Liver (tissue), 9 donors: ENCODE results near the gene RNU7-1. TPM values are rescaled to one million over a fixed set of nuclear protein-coding genes. Genes with fewer than 3 reads are reported as not detected.

Source experiments
- DNase-seq: peaks from one replicate; pipeline ENCODE4 v3.0.0-alpha.2; 2017; ENCODE audit warnings: low spot score
- H3K27ac ChIP-seq, 2 donors: one replicate each; pipeline ENCODE4 v1.7.0; 2013; ENCODE audit warnings: inconsistent platforms in 2 of 2, low read length in 2 of 2, control low read depth in 1 of 2, low read depth in 1 of 2, mild to moderate bottlenecking in 1 of 2
- H3K27me3 ChIP-seq, 4 donors: one replicate each; pipeline versions ENCODE4 v1.6.1 to v1.7.0; 2013; ENCODE audit warnings: low read length in 3 of 4, inconsistent platforms in 1 of 4, mild to moderate bottlenecking in 1 of 4, moderate library complexity in 1 of 4; ENCODE audit not compliant: control insufficient read depth in 4 of 4, insufficient read depth in 4 of 4
- H3K36me3 ChIP-seq, 4 donors: one replicate each; pipeline versions ENCODE4 v1.6.1 to v1.7.0; 2013; ENCODE audit warnings: low read length in 3 of 4, mild to moderate bottlenecking in 3 of 4, low read depth in 1 of 4, moderate library complexity in 1 of 4; ENCODE audit not compliant: control insufficient read depth in 4 of 4, insufficient read depth in 3 of 4
- H3K4me1 ChIP-seq, 4 donors: one replicate each; pipeline versions ENCODE4 v1.6.1 to v1.7.0; 2013; ENCODE audit warnings: low read length in 3 of 4, mild to moderate bottlenecking in 3 of 4, moderate library complexity in 1 of 4; ENCODE audit not compliant: control insufficient read depth in 4 of 4, insufficient read depth in 4 of 4
- H3K4me3 ChIP-seq, 3 donors: one replicate each; pipeline versions ENCODE4 v1.6.1 to v1.7.0; 2013; ENCODE audit warnings: low read length in 3 of 3, control low read depth in 1 of 3, low read depth in 1 of 3, mild to moderate bottlenecking in 1 of 3
- H3K9ac ChIP-seq, 2 donors: one replicate each; pipeline ENCODE4 v1.7.0; 2013; ENCODE audit warnings: low read length in 2 of 2, mild to moderate bottlenecking in 2 of 2, moderate library complexity in 2 of 2, control low read depth in 1 of 2, low read depth in 1 of 2
- H3K9me3 ChIP-seq, 4 donors: one replicate each; pipeline versions ENCODE4 v1.6.1 to v1.7.0; 2013; ENCODE audit warnings: low read length in 3 of 4; ENCODE audit not compliant: control insufficient read depth in 4 of 4
- ATF3 ChIP-seq: IDR thresholded peaks from 2 replicates; pipeline ENCODE4 v1.6.1; 2016; ENCODE audit warnings: antibody characterized with exemption
- CTCF ChIP-seq: fragments of 150-350 bp; IDR thresholded peaks from 2 replicates; pipeline ENCODE4 v1.5.1; 2017; ENCODE audit warnings: improper control_type of control experiment, low read depth, low read length; ENCODE audit not compliant: missing input control
- EGR1 ChIP-seq, 2 donors: IDR thresholded peaks; 2 replicates each; pipeline ENCODE4 v1.6.1; 2016 to 2018; ENCODE audit warnings: antibody characterized with exemption in 2 of 2, low read depth in 2 of 2
- FOXA1 ChIP-seq: IDR thresholded peaks from 2 replicates; pipeline ENCODE4 v1.6.1; 2016; ENCODE audit warnings: antibody characterized with exemption
- GABPA ChIP-seq, 2 donors: IDR thresholded peaks in 1 of 2; conservative IDR thresholded peaks in 1 of 2; 2 replicates each; pipeline ENCODE4 v1.6.1; 2016; ENCODE audit warnings: antibody characterized with exemption in 2 of 2, mild to moderate bottlenecking in 1 of 2, moderate library complexity in 1 of 2
- HNF4A ChIP-seq, 2 donors: conservative IDR thresholded peaks; 2 replicates each; pipeline ENCODE4 v1.6.1; 2016; ENCODE audit warnings: antibody characterized with exemption in 2 of 2, mild to moderate bottlenecking in 2 of 2
- NR2F2 ChIP-seq: IDR thresholded peaks from 2 replicates; pipeline ENCODE4 v1.6.1; 2016; ENCODE audit warnings: antibody characterized with exemption
- RAD21 ChIP-seq, 2 donors: IDR thresholded peaks; 2 replicates each; pipeline ENCODE4 v1.6.1; 2016; ENCODE audit warnings: antibody characterized with exemption in 2 of 2, mild to moderate bottlenecking in 2 of 2
- RXRA ChIP-seq, 2 donors: IDR thresholded peaks; 2 replicates each; pipeline ENCODE4 v1.6.1; 2017 to 2018; ENCODE audit warnings: antibody characterized with exemption in 2 of 2, mild to moderate bottlenecking in 1 of 2
- TAF1 ChIP-seq: conservative IDR thresholded peaks from 2 replicates; pipeline ENCODE4 v1.6.1; 2016; ENCODE audit warnings: antibody characterized with exemption, mild to moderate bottlenecking
- ZBTB33 ChIP-seq: IDR thresholded peaks from 2 replicates; pipeline ENCODE4 v1.6.1; 2016; ENCODE audit warnings: antibody characterized with exemption
- WGBS: extraction: QIAGEN DNeasy Blood & Tissue Kit; methylation state at CpG from one replicate; pipeline ENCODE4 v1.1.7; 2013; 5-methylcytosine and 5-hydroxymethylcytosine counted together
- polyA plus RNA-seq, 2 donors: library from polyadenylated mRNA; stranded (reverse) in 1 of 2; unstranded in 1 of 2; fragments of 200-250 nt in 1 of 2; fragments of >200 nt in 1 of 2; fragmentation: Nextera tagmentation in 1 of 2; extraction: Ambion mirVana in 1 of 2; gene quantifications; one replicate each; pipeline versions ENCODE4 v1.2.1 to v1.2.3, GENCODE V29; 2013 to 2015
- total RNA-seq, 2 donors: library from RNA; depleted of rRNA; stranded (reverse); fragments of >200 nt; gene quantifications; one replicate each; pipeline ENCODE4 v1.2.3, GENCODE V29; 2014
- donor health status: healthy.
- donor health status: healthy.
- donor health status: healthy.
- donor health status: healthy.
- donor health status: healthy.

Gene RNU7-1
- total and polyA plus RNA-seq, 4 donors, result not detected

- TF ChIP-seq GABPA (IDR thresholded peaks at IDR 0.05 in 1 of 2, conservative IDR thresholded peaks at IDR 0.05 in 1 of 2), result peak; percentile 25 to 37
- peak; percentile 88 for TF ChIP-seq CTCF
- peak; percentile 92 to 93 for TF ChIP-seq RAD21 (IDR thresholded peaks at IDR 0.05)
- TF ChIP-seq NR2F2, result peak; percentile 55
- TF ChIP-seq HNF4A (conservative IDR thresholded peaks at IDR 0.05), result peak in 1 of 2 donors; percentile 13
- TF ChIP-seq EGR1 (IDR thresholded peaks at IDR 0.05; ENCODE audit: low read depth in 2 of 2), result no peak
- TF ChIP-seq FOXA1, result no peak
- peak; percentile 44 to 51 for TF ChIP-seq RXRA (IDR thresholded peaks at IDR 0.05)
- TF ChIP-seq ZBTB33, result no peak
- no peak for TF ChIP-seq ATF3
Observed at GRCh38 chr12:6944381-6945186, 968 bp downstream of the RNU7-1 start.

GRCh38 chr12:6945613-6946012 lies 2.0 kb downstream of the RNU7-1 start:
- Histone ChIP-seq H3K27me3 (no peaks in the 10 kb centered on the region), H3K36me3 (no peaks in the 10 kb centered on the region), H3K9ac (peak overlapping the region; percentile 3 to 49), H3K4me3 (peak overlapping the region in 2 of 3 donors; percentile 30 to 43), H3K4me1 (peaks cover 10 to 50% (median 34%) of the 10 kb centered on the region in 4 donors), H3K27ac (peak overlapping the region; percentile 86 to 96), H3K9me3 (no peaks in the 10 kb centered on the region)
- 67% methylated on average over 11 of the region's 11 CpGs for WGBS
- DNase-seq, result no peak
- TF ChIP-seq TAF1, result no peak
- TF ChIP-seq CTCF, result no peak
- TF ChIP-seq ZBTB33, result no peak
- TF ChIP-seq NR2F2, result no peak

More at GRCh38 chr12:6944381-6945186, 968 bp downstream of the RNU7-1 start:
- peak overlapping the region; percentile 56 to 66 (median 58) for H3K4me3 ChIP-seq
- peak overlapping the region; percentile 34 to 82 for H3K9ac ChIP-seq
- no peaks in the 10 kb centered on the region for H3K36me3 ChIP-seq
- DNase-seq, result peak; percentile 88
- no peaks in the 10 kb centered on the region for H3K9me3 ChIP-seq
- peak overlapping the region; percentile 86 to 96 for H3K27ac ChIP-seq
- peaks cover 10 to 50% (median 34%) of the 10 kb centered on the region in 4 donors for H3K4me1 ChIP-seq
- no peaks in the 10 kb centered on the region for H3K27me3 ChIP-seq
- 2% methylated on average over 48 of the region's 48 CpGs for WGBS
